Loucy (cell line): ENCODE data around the gene LYSET.

Experiments used
- EZH2phosphoT487 ChIP-seq: fragments of 200-600 bp; IDR thresholded peaks from 2 replicates; pipeline ENCODE4 v1.6.1; 2018; ENCODE audit warnings: antibody characterized with exemption, mild to moderate bottlenecking, moderate library complexity, borderline replicate concordance
- TF ChIP-seq, protein P1 (sequence below): fragments of 200-600 bp; sonication (generic); conservative IDR thresholded peaks from 2 replicates; pipeline ENCODE4 v1.5.1; 2014; ENCODE audit warnings: mild to moderate bottlenecking, antibody characterized with exemption, low read length

DNA sequence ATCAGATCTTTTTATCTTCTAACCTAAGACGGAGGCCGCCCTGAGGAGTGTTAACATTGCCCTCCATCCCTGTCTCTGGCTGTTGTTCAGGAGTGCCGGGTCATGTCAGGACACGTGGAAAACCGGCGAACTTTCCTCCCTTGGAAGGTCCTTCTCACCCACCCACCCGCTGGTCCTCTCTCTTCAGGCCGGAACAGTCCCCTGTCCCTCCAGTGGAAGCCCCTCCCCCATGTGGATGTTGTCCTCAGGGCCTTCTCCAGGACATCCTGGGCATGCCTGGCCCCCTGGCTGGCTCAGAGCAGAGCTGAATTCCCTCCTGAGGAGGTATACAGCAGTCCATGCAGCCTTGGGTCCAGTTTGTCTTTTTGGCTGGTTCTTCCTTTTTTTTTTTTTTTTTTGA, 49.1 kb upstream of the LYSET start:
- TF ChIP-seq, protein P1, sequence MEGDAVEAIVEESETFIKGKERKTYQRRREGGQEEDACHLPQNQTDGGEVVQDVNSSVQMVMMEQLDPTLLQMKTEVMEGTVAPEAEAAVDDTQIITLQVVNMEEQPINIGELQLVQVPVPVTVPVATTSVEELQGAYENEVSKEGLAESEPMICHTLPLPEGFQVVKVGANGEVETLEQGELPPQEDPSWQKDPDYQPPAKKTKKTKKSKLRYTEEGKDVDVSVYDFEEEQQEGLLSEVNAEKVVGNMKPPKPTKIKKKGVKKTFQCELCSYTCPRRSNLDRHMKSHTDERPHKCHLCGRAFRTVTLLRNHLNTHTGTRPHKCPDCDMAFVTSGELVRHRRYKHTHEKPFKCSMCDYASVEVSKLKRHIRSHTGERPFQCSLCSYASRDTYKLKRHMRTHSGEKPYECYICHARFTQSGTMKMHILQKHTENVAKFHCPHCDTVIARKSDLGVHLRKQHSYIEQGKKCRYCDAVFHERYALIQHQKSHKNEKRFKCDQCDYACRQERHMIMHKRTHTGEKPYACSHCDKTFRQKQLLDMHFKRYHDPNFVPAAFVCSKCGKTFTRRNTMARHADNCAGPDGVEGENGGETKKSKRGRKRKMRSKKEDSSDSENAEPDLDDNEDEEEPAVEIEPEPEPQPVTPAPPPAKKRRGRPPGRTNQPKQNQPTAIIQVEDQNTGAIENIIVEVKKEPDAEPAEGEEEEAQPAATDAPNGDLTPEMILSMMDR, result no peak
- no peak for TF ChIP-seq EZH2phosphoT487
